ENCODE data around the gene CST4.

DNA sequence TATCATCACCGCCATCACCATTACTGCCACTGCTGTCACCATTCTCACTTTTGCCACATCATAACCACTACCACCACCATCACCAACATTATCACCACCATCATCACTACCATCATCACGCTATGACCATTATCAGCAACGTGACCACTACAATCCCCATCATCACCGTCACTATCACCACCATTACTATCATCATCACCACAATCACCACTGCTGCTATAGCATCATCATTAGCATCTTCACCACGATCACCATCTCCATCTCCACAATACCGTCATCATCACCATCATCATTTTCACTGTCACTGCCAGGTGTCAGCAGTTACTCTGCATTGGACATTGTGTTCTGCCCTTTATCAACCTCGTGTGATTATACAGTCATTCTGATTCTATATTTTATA is 19.0 kb downstream of the CST4 start:
- TF ChIP-seq CTCF (IDR thresholded peaks at IDR 0.05): no peak
- no peak for TF ChIP-seq EZH2 (IDR thresholded peaks at IDR 0.05)
- TF ChIP-seq EZH2phosphoT487 (IDR thresholded peaks at IDR 0.05): no peak

All from neural progenitor cell (in vitro differentiated cells).